Activated CD4-positive, alpha-beta T cell treated with anti-CD3 and anti-CD28 coated beads, Interleukin-2, amount 10 ng/mL, durations not matched to agents 7 days and 5 days (primary cell): ENCODE results near the gene CDHR5. TPM values are rescaled to one million over a fixed set of nuclear protein-coding genes. Genes with fewer than 3 reads are reported as not detected.

Experiments
- CTCF ChIA-PET: fragments of 350-600 bp; sonication (Branson Sonifier 250); formaldehyde crosslinking; loops from one replicate; lab custom pipeline; 2021; ENCODE audit warnings: antibody characterized with exemption; lab: Charles Lee
- POLR2A ChIA-PET: fragments of 350-600 bp; sonication (Branson Sonifier 250); formaldehyde crosslinking; loops from one replicate; lab custom pipeline; 2021; ENCODE audit warnings: antibody characterized with exemption; lab: Charles Lee
- DNase-seq: peaks from one replicate; pipeline ENCODE4 v3.0.0-alpha.2; 2020
- H3K27ac Mint-ChIP-seq: one replicate; pipeline ENCODE4 v1.8.0; 2021; ENCODE audit warnings: mild to moderate bottlenecking, moderate library complexity, mixed read lengths
- H3K27me3 Mint-ChIP-seq: one replicate; pipeline ENCODE4 v1.8.0; 2021; ENCODE audit warnings: mixed read lengths
- H3K36me3 Mint-ChIP-seq: one replicate; pipeline ENCODE4 v1.8.0; 2021; ENCODE audit warnings: low read depth, mixed read lengths
- H3K4me1 Mint-ChIP-seq: one replicate; pipeline ENCODE4 v1.8.0; 2021; ENCODE audit warnings: mixed read lengths
- H3K4me3 Mint-ChIP-seq: one replicate; pipeline ENCODE4 v1.8.0; 2021; ENCODE audit warnings: mild to moderate bottlenecking, moderate library complexity, mixed read lengths
- H3K9me3 Mint-ChIP-seq: one replicate; pipeline ENCODE4 v1.8.0; 2021; ENCODE audit warnings: mixed read lengths
- total RNA-seq, 2 experiments: library from RNA; stranded (reverse); gene quantifications; one replicate each; pipeline ENCODE4 v1.2.3, GENCODE V29; 2021

CDHR5 gene
- total RNA-seq, 2 experiments from 2014 or later: not detected

DNA sequence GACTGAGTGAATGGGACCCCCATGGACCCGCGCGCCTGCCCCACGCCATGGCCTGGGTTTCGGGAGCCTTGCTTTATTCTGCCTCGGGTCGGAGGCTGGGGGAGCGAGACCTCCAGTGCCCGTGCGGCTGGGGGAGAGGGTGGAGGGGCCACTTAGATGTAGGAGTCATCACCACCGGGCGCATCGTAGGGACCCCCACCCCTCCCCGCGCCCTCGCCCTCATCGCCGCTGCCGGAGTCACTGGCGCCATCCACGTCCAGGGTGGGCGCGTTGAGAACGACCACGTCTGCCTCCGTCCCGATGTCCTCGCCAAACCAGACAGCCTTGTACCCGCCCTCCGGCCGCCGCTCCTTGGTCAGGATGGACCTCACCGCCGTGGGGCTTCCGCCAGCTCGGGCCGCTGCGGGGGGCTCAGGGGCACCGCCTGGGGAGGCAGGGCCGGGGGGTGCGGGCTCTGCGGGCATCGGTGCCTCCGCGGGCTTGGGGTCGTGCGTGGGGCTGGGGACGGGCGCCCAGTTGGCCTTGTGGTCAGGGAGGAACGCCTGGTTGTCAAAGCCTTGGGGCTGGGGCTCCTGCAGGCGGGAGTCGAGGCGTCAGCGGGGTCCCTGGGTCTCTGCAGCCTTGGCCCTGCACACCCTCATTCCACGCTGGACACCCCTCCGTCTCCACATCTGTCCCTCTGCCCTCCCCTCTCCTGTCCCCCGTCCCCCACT lies 7.4 kb downstream of the CDHR5 start:
- ChIA-PET POLR2A (no interaction called here), CTCF (no interaction called here)
- Mint-ChIP-seq H3K4me3 (no peak overlapping the region), H3K9me3 (no peaks in the 10 kb centered on the region), H3K36me3 (peaks cover 20% of the 10 kb centered on the region), H3K4me1 (peaks cover 22% of the 10 kb centered on the region), H3K27me3 (no peaks in the 10 kb centered on the region), H3K27ac (no peak overlapping the region)
- DNase-seq: no peak

DNA sequence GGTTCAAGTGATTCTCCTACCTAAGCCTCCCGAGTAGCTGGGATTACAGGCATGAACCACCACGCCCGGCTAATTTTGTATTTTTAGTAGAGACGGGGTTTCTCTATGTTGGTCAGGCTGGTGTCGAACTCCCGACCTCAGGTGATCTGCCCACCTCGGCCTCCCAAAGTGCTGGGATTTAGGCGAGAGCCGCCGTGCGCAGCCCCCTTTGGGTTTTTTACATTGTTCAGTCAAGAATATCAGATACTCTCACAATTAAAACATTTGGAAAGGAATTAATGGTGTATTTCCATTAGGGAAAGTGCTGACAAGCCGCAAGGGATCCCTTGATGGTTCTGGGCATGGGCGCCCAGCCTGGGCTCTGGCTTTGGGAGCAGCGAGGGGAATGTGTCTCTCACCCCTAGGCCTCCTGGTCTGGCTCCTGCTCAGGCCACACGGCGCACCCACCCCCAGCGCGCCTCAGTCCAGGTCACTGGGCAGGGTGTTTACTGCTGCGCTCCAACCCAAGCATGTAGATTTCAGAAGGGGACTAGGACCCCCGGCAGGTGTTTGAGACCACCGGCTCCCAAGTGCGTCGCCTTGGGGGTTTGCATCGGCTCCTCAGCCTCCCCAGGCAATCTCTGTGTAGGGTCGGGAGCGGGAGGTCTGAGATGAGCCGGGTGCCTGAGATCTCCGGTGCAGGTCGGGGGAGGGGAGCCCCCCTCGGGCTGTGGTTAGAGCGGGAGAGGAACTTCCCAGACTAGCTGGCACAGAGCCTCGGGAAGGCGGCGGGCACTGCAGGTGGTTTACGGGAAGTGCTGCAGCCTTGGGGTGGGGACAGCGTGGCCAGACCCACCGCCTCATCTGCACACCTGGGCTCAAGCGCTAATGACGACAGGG lies 8.2 kb downstream of the CDHR5 start:
- H3K27me3 Mint-ChIP-seq: no peaks in the 10 kb centered on the region
- no peaks in the 10 kb centered on the region for H3K9me3 Mint-ChIP-seq
- H3K27ac Mint-ChIP-seq: peak overlapping the region; percentile 95

DNA sequence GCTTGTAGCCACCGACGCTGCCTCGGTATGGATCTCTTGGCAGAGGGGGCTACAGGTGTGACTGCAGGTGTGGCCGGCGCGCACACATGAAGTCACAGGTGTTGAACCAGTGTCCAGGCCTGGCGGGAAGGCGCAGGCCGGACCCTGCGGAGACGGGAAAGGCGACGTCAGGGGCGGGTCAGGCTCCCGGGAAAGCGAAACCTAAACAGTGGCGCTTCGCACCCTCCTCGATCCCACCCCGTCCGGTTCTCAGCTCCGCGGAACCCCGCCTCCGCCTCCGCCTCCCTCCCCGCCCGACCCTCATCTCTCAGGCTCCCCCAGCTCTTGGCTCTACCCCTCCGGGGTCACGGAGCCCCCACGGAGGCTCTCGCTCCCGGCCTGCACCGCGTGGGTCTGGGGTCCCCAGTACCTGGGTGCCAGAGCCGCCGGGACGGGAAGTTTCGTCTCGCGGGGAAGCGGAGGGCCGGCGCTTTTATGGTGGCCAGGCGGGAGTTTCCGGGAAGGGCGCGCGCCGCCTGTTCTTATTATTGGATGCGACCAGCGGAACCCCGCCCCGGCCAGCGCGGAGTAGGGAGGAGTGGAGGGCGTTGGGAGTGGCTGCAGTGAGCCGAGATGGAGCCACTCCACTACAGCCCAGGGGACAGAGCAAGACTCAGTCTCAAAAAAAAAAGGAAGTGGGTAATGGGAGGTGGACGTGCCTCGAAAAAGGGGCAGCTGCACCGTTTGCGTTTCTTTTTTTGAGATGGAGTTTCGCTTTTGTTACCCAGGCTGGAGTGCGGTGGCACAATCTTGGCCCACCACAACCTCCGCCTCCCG lies 9.0 kb downstream of the CDHR5 start, which contains the start of gene IRF7:
Gene IRF7 (minus strand): TSS at position 447 of the 816 bp plus-strand sequence. CDS start 586 bp downstream, outside the sequence.
- DNase-seq: peak; percentile 93
- ChIA-PET POLR2A (interaction anchor here (0.6 kb wide), 1 partner anchor 299 kb away, joined by 5 read pairs; no protein-coding TSS in a partner anchor), CTCF (interaction anchor here (0.6 to 1.5 kb wide), 4 partner anchors 10 to 365 kb away, joined by 3 read pairs; no protein-coding TSS in a partner anchor)
- H3K4me1 Mint-ChIP-seq: peaks cover 25% of the 10 kb centered on the region
- H3K36me3 Mint-ChIP-seq: peaks cover 35% of the 10 kb centered on the region
- H3K4me3 Mint-ChIP-seq: peak within 1 kb of the TSS; percentile 91
- H3K27ac Mint-ChIP-seq: peak within 1 kb of the TSS; percentile 95
- H3K9me3 Mint-ChIP-seq: no peaks in the 10 kb centered on the region
- no peaks in the 10 kb centered on the region for H3K27me3 Mint-ChIP-seq

More for the DNA sequence above, 8.2 kb downstream of the CDHR5 start:
- POLR2A ChIA-PET: interaction anchor here (0.6 kb wide), 1 partner anchor 300 kb away, joined by 5 read pairs; no protein-coding TSS in a partner anchor
- Mint-ChIP-seq H3K36me3 (peaks cover 27% of the 10 kb centered on the region), H3K4me3 (peak overlapping the region; percentile 91), H3K4me1 (peaks cover 25% of the 10 kb centered on the region)
- DNase-seq: no peak
- CTCF ChIA-PET: interaction anchor here (0.6 to 1.5 kb wide), 3 partner anchors 9 to 366 kb away, joined by 3 read pairs; no protein-coding TSS in a partner anchor

DNA sequence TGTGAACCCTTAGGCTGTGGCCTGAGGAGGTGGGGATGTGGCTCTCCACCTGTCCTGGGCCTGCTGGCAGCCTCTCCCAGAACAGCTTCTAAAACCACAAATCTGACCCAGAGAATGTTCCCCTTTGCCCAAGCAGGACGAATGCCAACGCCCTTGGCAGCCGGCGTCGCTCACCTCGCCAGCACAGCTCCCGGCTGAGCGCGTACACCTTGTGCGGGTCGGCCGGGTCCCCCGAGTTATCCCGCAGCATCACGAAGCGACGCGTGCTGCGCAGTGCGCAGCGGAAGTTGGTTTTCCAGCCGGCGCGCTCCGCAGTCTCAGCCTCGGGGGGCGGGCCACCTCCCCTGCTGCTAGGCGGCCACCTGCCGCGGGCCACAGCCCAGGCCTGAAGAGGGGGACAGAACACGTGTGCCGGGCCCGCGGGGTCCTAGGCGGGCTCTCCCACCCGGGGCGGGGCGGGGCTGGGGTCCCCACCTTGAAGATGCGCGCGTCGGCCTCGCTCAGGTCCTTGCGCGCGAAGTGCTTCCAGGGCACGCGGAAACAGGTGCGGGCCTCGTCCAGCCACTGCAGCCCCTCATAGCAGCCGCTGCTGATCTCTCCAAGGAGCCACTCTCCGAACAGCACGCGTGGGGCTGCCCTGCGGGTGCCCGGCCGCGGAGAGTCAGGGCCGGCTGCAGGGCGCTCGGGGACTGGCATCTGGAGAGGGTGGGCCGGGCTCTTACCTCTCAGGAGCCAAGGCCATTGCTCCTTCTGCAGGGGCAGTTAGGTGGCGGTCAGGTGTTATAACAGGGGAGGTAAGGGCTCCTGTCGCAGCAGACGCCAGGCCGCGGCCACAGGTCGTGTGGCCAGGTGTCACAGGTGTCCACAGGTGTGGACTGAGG lies 9.9 kb downstream of the CDHR5 start:
- CTCF ChIA-PET: interaction anchor here (1.1 to 1.8 kb wide), 3 partner anchors 11 to 26 kb away, joined by 3 to 8 read pairs (median 3); no protein-coding TSS in a partner anchor
- no peak for DNase-seq

DNA sequence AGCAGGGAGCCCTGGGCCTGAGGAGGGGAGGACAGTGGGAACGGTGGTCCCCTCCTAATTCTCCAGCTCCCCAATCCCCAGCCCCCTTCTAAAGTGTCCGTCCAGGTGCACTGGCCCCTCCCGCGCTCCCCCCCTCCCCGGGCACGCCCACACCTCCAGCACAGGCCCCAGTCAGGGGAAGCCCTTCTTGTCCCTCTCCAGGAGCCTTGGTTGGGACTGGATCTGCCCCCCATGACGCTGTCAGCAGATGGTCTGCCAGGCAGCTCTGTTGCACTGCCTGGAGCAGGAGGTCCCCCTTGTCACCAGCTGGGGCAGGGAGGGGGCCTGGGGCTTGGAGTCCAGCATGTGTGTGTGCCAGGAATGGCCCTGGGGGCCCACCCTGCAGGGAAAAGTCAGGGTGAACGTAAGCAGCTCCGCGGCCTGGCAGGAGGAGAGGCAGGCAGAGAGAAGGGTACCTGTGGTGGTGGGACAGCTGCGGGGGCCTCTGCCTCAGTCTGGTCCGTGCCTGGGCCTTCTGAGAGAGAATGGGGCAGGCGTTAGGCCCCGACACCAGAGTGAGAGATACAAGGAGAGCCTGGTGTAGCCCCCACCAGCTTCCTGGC lies 10.6 kb downstream of the CDHR5 start:
- H3K27ac Mint-ChIP-seq: peak overlapping the region; percentile 95
- no peak for DNase-seq
- ChIA-PET POLR2A (no interaction called here), CTCF (interaction anchor here (1.1 to 1.8 kb wide), 3 partner anchors 14 to 38 kb away, joined by 3 to 8 read pairs (median 3); no protein-coding TSS in a partner anchor)
- peak overlapping the region; percentile 91 for H3K4me3 Mint-ChIP-seq
- H3K27me3 Mint-ChIP-seq: no peaks in the 10 kb centered on the region
- H3K9me3 Mint-ChIP-seq: no peaks in the 10 kb centered on the region
- peaks cover 25% of the 10 kb centered on the region for H3K4me1 Mint-ChIP-seq
- H3K36me3 Mint-ChIP-seq: peaks cover 36% of the 10 kb centered on the region

More for the DNA sequence above, 9.9 kb downstream of the CDHR5 start:
- Mint-ChIP-seq H3K36me3 (peaks cover 36% of the 10 kb centered on the region), H3K27ac (peak overlapping the region; percentile 95), H3K9me3 (no peaks in the 10 kb centered on the region), H3K4me3 (peak overlapping the region; percentile 91), H3K27me3 (no peaks in the 10 kb centered on the region), H3K4me1 (peaks cover 25% of the 10 kb centered on the region)
- POLR2A ChIA-PET: no interaction called here

DNA sequence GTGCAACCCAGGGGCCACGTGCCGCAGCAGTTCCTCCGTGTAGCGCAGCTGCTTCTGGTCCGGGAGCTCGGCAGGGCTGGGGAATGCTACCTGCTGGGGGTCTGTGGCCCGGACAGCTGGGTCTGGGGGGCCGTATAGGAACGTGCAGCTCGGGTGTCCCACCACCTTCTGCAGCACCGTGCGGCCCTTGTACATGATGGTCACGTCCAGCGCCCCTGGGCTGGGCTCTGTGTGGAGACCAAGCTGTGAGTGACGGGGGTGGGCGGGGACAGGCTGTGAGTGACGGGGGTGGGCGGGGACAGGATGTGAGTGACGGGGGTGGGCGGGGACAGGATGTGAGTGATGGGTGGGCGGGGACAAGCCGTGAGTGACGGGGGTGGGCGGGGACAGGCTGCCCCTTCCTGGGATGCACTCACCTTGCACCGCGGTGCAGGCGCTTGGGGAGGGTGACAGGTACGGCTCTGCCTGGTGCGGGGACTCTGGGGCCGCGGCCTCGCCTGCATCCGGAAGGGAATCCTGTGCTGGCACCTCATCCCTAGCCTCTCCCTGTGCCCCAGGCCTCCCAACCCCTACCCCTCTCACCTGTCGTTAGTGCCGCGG lies 11.3 kb downstream of the CDHR5 start:
- peak; percentile 84 for DNase-seq
- H3K9me3 Mint-ChIP-seq: no peaks in the 10 kb centered on the region
- peak overlapping the region; percentile 95 for H3K27ac Mint-ChIP-seq
- peaks cover 36% of the 10 kb centered on the region for H3K36me3 Mint-ChIP-seq
- H3K27me3 Mint-ChIP-seq: no peaks in the 10 kb centered on the region
- H3K4me3 Mint-ChIP-seq: peak overlapping the region; percentile 91
- ChIA-PET POLR2A (interaction anchor here (0.6 kb wide), 1 partner anchor 184 kb away, joined by 4 read pairs; no protein-coding TSS in a partner anchor), CTCF (interaction anchor here (1.1 to 1.8 kb wide), 3 partner anchors 14 to 38 kb away, joined by 3 to 8 read pairs (median 3); no protein-coding TSS in a partner anchor)
- peaks cover 25% of the 10 kb centered on the region for H3K4me1 Mint-ChIP-seq

DNA sequence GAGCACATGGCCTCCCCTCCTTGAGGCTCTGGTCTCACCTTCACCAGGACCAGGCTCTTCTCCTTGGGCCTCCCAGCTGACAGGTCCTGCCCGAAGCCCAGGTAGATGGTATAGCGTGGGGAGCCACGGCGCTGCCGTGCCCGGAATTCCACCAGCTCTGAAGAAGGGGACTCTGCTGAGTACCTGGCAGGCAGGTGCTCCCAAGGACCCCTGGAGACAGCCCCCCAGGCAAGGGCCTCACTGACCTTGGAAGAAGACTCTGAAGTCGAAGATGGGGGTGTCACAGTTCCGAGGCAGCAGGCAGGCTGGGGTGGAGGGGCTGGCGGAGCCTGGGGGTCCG lies 11.8 kb downstream of the CDHR5 start:
- Mint-ChIP-seq H3K4me3 (peak overlapping the region; percentile 30), H3K9me3 (no peaks in the 10 kb centered on the region), H3K27me3 (no peaks in the 10 kb centered on the region), H3K36me3 (peaks cover 36% of the 10 kb centered on the region), H3K4me1 (peaks cover 25% of the 10 kb centered on the region), H3K27ac (no peak overlapping the region)
- ChIA-PET CTCF (interaction anchor here (1.2 to 1.8 kb wide), 4 partner anchors 18 to 87 kb away, joined by 3 to 8 read pairs (median 5); no protein-coding TSS in a partner anchor), POLR2A (interaction anchor here (0.6 kb wide), 1 partner anchor 184 kb away, joined by 4 read pairs; no protein-coding TSS in a partner anchor)
- DNase-seq: no peak

DNA sequence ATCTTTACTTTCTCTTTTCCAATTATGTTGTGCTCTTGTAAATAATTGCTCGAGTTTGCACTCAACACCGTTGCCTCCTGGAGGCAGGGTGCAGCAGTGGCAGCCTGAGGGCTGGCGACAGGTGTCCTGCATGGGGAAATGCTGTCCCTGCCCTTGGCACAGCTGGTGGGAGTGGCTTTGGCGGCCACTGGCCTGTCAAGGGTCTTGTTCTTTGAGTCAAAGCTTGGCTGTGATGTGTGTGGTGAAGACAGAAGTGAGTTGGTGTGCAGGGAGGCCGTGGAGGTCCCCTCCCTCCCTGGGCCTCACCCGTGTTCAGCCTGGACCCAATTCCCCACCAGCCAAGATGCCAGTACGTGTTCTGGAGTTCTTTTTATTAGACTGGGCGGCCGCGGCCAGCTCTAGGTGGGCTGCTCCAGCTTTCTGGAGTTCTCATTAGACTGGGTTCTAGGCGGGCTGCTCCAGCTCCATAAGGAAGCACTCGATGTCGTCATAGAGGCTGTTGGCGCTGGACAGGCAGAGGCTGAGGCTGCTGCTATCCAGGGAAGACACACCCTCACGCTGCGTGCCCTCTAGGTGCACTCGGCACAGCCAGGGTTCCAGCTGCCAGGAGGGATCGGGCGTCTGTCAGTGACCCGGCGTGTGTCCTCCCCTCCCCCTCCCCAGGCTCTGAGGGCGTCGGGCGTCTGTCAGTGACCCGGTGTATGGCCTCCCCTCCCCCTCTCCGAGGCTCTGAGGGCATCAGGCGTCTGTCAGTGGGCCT lies 12.4 kb downstream of the CDHR5 start:
- peaks cover 37% of the 10 kb centered on the region for H3K36me3 Mint-ChIP-seq

DNA sequence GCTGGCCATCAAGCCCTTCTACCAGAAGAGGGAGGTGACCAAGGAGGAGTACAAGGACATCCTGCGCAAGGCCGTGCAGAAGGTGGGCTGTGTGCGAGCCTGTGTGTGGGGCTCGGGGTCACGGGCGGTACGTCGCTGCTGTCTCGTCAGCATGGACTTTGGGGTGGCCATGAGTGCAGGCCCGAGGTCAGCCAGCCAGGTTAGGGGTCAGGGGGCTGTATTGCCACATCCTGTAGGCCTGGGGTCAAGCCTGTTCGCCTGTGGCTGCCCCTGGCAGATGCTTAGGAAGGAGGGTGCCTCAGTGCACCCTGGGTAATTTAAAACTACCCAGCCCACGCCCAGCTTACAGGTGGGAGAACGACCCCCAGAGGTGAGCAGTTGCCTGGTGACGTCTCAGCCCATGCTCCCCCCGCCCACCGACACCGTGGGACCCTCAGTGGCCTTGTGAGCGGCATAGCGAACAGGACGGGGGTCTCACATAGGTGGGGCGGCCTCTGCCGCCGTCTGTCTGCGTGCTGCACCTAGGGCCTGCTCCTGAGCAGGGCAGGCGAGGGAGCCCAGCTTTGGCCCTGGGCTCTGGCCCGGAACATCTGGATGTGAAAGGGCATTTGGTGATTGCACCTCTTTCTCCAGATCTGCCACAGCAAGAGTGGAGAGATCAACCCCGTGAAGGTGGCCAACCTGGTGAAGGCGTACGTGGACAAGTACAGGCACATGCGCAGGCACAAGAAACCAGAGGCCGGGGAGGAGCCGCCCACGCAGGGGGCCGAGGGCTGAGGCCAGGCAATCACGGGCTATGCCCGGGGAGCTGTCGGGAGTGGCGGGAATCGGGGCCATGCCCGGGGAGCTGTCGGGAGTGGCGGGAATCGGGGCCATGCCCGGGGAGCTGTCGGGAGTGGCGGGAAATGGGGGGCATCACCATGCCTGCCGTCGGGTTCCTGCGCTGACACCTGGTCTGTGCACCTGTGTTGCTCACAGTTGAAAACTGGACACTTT lies 13.5 kb downstream of the CDHR5 start:
- no peaks in the 10 kb centered on the region for H3K27me3 Mint-ChIP-seq
- DNase-seq: no peak
- H3K9me3 Mint-ChIP-seq: no peaks in the 10 kb centered on the region
- H3K4me1 Mint-ChIP-seq: peaks cover 19% of the 10 kb centered on the region
- CTCF ChIA-PET: interaction anchor here (0.9 to 1.6 kb wide), 6 partner anchors 10 to 111 kb away, joined by 3 to 7 read pairs (median 4); no protein-coding TSS in a partner anchor
- peak overlapping the region; percentile 54 for H3K27ac Mint-ChIP-seq
- no peak overlapping the region for H3K4me3 Mint-ChIP-seq
- POLR2A ChIA-PET: no interaction called here
- H3K36me3 Mint-ChIP-seq: peaks cover 45% of the 10 kb centered on the region

More for the DNA sequence above, 12.4 kb downstream of the CDHR5 start:
- DNase-seq: peak; percentile 54
- H3K4me1 Mint-ChIP-seq: peaks cover 25% of the 10 kb centered on the region
- ChIA-PET POLR2A (interaction anchor here (0.6 kb wide), 1 partner anchor 185 kb away, joined by 4 read pairs; no protein-coding TSS in a partner anchor), CTCF (interaction anchor here (0.6 to 1.6 kb wide), 7 partner anchors 11 to 165 kb away, joined by 3 to 7 read pairs (median 4); no protein-coding TSS in a partner anchor)
- H3K9me3 Mint-ChIP-seq: no peaks in the 10 kb centered on the region
- H3K27me3 Mint-ChIP-seq: no peaks in the 10 kb centered on the region
- peak overlapping the region; percentile 30 for H3K4me3 Mint-ChIP-seq
- H3K27ac Mint-ChIP-seq: peak overlapping the region; percentile 77
